Panc1 (cell line): ENCODE measurements around the gene IL17B. TPM values are rescaled to one million over a fixed set of nuclear protein-coding genes. Genes with fewer than 3 reads are reported as not detected.

Source experiments
- ATAC-seq: fragments of 200-7000 bp; cut with Tn5 transposase; 2 replicates; pipeline ENCODE4 v1.9.1; 2020; ENCODE audit warnings: mild to moderate bottlenecking, moderate library complexity
- BruUV-seq: library from RNA; stranded (reverse); fragments of 400-500 nt; replicated peaks from 2 replicates; lab custom pipeline; 2021; lab: Mats Ljungman, UMichigan
- CTCF ChIA-PET: fragments of 300-600 bp; sonication (Branson Sonifier 250); formaldehyde crosslinking; loops from one replicate; lab custom pipeline; 2022; ENCODE audit warnings: antibody characterized with exemption; lab: Charles Lee
- POLR2A ChIA-PET: fragments of 300-600 bp; sonication (Branson Sonifier 250); formaldehyde crosslinking; loops from one replicate; lab custom pipeline; 2022; ENCODE audit warnings: antibody characterized with exemption; lab: Charles Lee
- DNase-seq: peaks from one replicate; pipeline ENCODE4 v3.0.0-alpha.2; 2010; ENCODE audit warnings: low read depth, low spot score
- H3K27ac ChIP-seq: 2 replicates; pipeline ENCODE4 v1.5.1; 2011; ENCODE audit warnings: mild to moderate bottlenecking, low read length, inconsistent platforms
- H3K27me3 ChIP-seq: fragments of 200-500 bp; sonication (Bioruptor generic); 2 replicates; pipeline ENCODE4 v1.6.0; 2014; ENCODE audit warnings: low read length, inconsistent platforms; ENCODE audit not compliant: control insufficient read depth, insufficient read depth
- H3K36me3 ChIP-seq: fragments of 200-500 bp; sonication (Bioruptor generic); 2 replicates; pipeline ENCODE4 v1.5.1; 2014; ENCODE audit warnings: inconsistent platforms, mild to moderate bottlenecking, low read length, moderate library complexity; ENCODE audit not compliant: control insufficient read depth, insufficient read depth
- H3K4me1 ChIP-seq: 2 replicates; pipeline ENCODE4 v1.5.1; 2011; ENCODE audit warnings: inconsistent platforms, mild to moderate bottlenecking, low read length, moderate library complexity; ENCODE audit not compliant: control insufficient read depth, insufficient read depth
- H3K4me3 ChIP-seq, 2 experiments: 2 replicates each; pipeline ENCODE4 v1.5.1; 2011 to 2012; ENCODE audit warnings: low read depth in 2 of 2, low read length in 2 of 2, mild to moderate bottlenecking in 2 of 2, inconsistent platforms in 1 of 2, moderate library complexity in 1 of 2
- H3K9me3 ChIP-seq: fragments of 200-500 bp; sonication (Bioruptor generic); 2 replicates; pipeline ENCODE4 v1.5.1; 2014; ENCODE audit warnings: low read depth, mild to moderate bottlenecking, inconsistent platforms, low read length, moderate library complexity; ENCODE audit not compliant: control insufficient read depth, insufficient read depth
- POLR2AphosphoS5 ChIP-seq: IDR thresholded peaks from 2 replicates; pipeline ENCODE4 v1.6.1; 2012; ENCODE audit warnings: mild to moderate bottlenecking, low read depth, low read length, moderate library complexity
- REST ChIP-seq, 2 experiments: IDR thresholded peaks; 2 replicates each; pipeline ENCODE4 v1.6.1; 2011 to 2012; ENCODE audit warnings: low read depth in 2 of 2, control low read depth in 1 of 2, low read length in 1 of 2, mild to moderate bottlenecking in 1 of 2, moderate library complexity in 1 of 2; ENCODE audit not compliant: insufficient read depth in 1 of 2
- SIN3A ChIP-seq: IDR thresholded peaks from 2 replicates; pipeline ENCODE4 v1.6.1; 2012; ENCODE audit warnings: low read depth, mild to moderate bottlenecking, low read length, moderate library complexity, borderline replicate concordance; ENCODE audit not compliant: insufficient read depth
- TCF7L2 ChIP-seq: IDR thresholded peaks from 2 replicates; pipeline ENCODE4 v1.6.1; 2011; ENCODE audit warnings: mild to moderate bottlenecking, low read depth, low read length, inconsistent platforms
- in situ Hi-C: cut with HindIII; loops from 2 replicates; pipeline ENCODE4 v1.10.0; 2016; ENCODE audit warnings: low sequenced_read_pairs, low pct_unique_long_range_greater_than_20kb
- intact Hi-C: fragments of 100-400 bp; cut with micrococcal nuclease; formaldehyde crosslinking; loops from one replicate; pipeline ENCODE4 v1.10.0; 2022; ENCODE audit not compliant: unreplicated experiment
- total RNA-seq: library from RNA; stranded (reverse); gene quantifications from one replicate; pipeline ENCODE4 v1.2.1, GENCODE V29; 2021; ENCODE audit not compliant: unreplicated experiment
- TF ChIP-seq, protein P1 (sequence below): fragments of 450-650 bp; IDR thresholded peaks from 2 replicates; pipeline ENCODE4 v1.5.1; 2017; ENCODE audit warnings: mild to moderate bottlenecking

IL17B gene
- total RNA-seq, 1 experiment from 2014 or later: not detected

DNA sequence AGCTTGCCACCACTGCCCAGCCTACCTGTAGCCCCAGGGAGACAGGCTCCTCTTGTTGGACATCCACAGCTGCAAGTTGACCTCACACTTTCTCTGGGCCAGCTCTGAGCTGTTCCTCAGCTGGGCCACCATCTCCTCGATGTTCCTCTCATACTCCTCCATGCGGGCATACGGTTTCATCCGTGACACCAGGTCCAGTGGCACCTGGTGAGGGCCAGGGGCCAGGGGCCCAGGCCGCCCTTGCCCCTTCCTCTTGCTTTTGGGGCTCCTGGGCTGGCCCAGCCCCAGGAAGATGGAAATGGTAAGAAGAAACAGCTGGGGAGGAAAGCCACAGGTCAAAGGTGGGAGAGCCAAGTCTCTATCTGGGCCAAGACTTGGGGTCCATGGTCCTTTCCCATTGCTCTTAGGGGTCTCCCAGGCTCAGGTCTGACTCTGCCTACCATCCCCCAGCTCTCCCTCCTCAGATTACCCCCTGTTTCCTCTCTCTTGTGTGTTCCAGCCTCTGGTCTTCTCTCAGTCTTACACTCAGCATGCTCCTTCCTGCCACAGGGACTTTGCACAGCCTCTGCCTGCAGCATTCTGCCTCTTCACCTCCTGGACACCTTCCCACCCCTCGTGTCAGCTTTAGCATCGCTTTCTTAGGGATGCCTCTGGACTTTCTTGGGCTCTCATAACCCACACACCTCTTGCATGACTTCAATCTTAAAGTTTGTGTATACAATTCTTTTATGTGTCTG, 2.2 kb downstream of the IL17B start:
- no peaks in the 10 kb centered on the region for H3K27me3 ChIP-seq
- H3K9me3 ChIP-seq: no peaks in the 10 kb centered on the region
- H3K27ac ChIP-seq: no peak overlapping the region
- in situ Hi-C loops: no loop called here
- H3K4me1 ChIP-seq: 0 out of 2 replicates have a peak, but pooled peaks cover 3% of the 10 kb centered on the region
- no peak for ATAC-seq
- no peak for DNase-seq
- CTCF ChIA-PET: no interaction called here
- POLR2A ChIA-PET: no interaction called here
- no peak overlapping the region for H3K4me3 ChIP-seq
- BruUV-seq: no TSS peak
- TF ChIP-seq TCF7L2: no peak
- no peak for TF ChIP-seq SIN3A
- TF ChIP-seq, protein P1, sequence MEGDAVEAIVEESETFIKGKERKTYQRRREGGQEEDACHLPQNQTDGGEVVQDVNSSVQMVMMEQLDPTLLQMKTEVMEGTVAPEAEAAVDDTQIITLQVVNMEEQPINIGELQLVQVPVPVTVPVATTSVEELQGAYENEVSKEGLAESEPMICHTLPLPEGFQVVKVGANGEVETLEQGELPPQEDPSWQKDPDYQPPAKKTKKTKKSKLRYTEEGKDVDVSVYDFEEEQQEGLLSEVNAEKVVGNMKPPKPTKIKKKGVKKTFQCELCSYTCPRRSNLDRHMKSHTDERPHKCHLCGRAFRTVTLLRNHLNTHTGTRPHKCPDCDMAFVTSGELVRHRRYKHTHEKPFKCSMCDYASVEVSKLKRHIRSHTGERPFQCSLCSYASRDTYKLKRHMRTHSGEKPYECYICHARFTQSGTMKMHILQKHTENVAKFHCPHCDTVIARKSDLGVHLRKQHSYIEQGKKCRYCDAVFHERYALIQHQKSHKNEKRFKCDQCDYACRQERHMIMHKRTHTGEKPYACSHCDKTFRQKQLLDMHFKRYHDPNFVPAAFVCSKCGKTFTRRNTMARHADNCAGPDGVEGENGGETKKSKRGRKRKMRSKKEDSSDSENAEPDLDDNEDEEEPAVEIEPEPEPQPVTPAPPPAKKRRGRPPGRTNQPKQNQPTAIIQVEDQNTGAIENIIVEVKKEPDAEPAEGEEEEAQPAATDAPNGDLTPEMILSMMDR: no peak
- TF ChIP-seq POLR2AphosphoS5: no peak
- no peak for TF ChIP-seq REST (IDR thresholded peaks at IDR 0.05; ENCODE audit: insufficient read depth in 1 of 2, low read depth in 2 of 2, low read length in 1 of 2)
- no peaks in the 10 kb centered on the region for H3K36me3 ChIP-seq
- intact Hi-C loops: no loop called here

DNA sequence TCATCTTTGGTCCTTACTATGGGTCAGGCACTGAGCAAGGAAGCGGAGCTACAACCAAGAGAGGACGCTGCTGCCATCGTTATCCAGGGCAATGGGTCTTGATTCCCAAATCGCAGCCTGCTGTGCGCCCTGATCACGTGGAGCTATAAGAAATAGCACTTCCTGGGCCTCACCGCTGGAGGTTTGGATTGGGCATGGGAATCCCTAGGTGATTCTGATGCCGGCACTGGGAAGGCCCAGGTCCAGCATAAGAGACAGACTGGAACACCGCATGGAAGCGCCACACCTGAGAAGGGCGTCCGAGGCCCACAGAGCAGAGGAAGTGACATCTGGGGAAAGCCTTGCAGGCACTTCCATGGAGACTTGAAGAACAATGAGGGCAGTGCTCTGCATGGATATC, 3.0 kb downstream of the IL17B start:
- H3K36me3 ChIP-seq: no peaks in the 10 kb centered on the region
- no peaks in the 10 kb centered on the region for H3K4me1 ChIP-seq
- intact Hi-C loops (no loop called here), in situ Hi-C loops (no loop called here)
- TF ChIP-seq REST (IDR thresholded peaks at IDR 0.05; ENCODE audit: insufficient read depth in 1 of 2, low read depth in 2 of 2, low read length in 1 of 2): no peak
- TF ChIP-seq TCF7L2: no peak
- TF ChIP-seq, protein P1: no peak
- no peak for TF ChIP-seq SIN3A
- no peak for TF ChIP-seq POLR2AphosphoS5
- H3K4me3 ChIP-seq: no peak overlapping the region
- ChIA-PET CTCF (interaction anchor here (0.6 kb wide), 1 partner anchor 293 kb away, joined by 3 read pairs; no protein-coding TSS in a partner anchor), POLR2A (no interaction called here)
- ATAC-seq (no peak), DNase-seq (no peak)
- BruUV-seq: no TSS peak
- no peaks in the 10 kb centered on the region for H3K27me3 ChIP-seq
- H3K27ac ChIP-seq: no peak overlapping the region
- no peaks in the 10 kb centered on the region for H3K9me3 ChIP-seq
